HG03342 (cell line): ENCODE results near the gene KCND3.
"Not testable (repeated sequence)": the region's sequence is repeated elsewhere in the genome, so short reads cannot be mapped to it uniquely, and the experiment has no call there.

Source experiments
- ATAC-seq: cut with Tn5 transposase; IDR thresholded peaks from one replicate; pipeline ENCODE4 v1.9.1; 2021; ENCODE audit warnings: mild to moderate bottlenecking, moderate library complexity; ENCODE audit not compliant: unreplicated experiment

Gene KCND3

DNA sequence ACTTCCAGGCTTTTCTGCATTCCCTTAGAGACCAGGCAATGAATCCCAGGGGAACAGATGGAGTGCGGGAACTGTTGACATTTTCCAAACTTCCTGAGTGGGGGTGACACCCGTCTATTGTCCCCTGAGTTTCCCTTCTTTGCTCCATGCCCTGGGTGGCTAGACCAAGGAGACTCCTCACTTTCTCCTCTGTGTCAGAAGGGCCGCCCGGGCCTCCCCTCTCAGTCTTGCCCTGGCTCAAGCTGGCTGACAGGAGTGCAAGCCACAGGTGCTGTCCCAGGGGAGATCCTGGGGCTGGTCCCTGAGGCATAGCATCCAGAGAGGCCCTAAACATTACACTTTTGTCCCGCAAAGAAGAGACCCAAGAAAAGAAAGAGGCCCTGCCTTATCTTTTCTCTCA, 170.9 kb downstream of the KCND3 start:
- ATAC-seq = no peak

DNA sequence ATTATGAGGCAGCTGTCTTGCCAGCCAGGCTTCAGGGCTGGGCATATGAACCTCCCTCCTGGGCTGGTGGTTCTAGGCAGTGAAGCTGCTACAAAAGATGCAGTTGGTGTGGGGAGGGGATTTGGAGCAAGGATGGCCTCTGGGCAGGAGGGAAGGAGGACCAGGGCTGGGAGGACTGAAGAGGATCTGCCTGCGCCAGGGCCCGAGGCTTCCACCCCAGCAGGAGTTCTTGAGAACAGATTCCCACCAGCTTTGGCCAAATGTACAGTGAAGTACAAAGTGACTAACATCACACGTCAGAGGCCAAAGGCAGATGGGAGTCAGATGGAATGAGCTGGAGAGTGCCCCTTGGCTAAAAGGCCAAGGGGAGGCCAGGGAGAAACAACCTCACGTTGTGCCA, 171.4 kb downstream of the KCND3 start:
- ATAC-seq = no peak

GRCh38 chr1:111814642-111815041, 174.8 kb downstream of the KCND3 start:
- ATAC-seq = no peak

DNA sequence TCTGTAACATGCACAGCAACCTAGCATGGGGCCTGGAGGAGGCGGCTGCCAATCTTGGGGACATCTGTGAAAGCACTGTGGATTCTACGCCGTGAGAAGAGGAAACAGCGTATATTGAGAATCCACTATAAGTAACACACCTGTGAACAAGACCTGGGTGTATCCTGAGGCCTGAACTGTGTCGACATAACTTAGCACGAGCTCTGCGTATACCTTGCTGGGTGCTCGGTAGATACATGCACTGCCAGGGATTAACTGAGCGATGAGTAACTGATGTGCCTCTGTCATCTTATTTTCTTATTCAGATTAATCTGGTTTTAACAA, 175.2 kb downstream of the KCND3 start:
- ATAC-seq = no peak

GRCh38 chr1:111813440-111814304, 175.8 kb downstream of the KCND3 start:
- ATAC-seq = no peak

GRCh38 chr1:111812306-111812705, 177.2 kb downstream of the KCND3 start:
- ATAC-seq = no peak

DNA sequence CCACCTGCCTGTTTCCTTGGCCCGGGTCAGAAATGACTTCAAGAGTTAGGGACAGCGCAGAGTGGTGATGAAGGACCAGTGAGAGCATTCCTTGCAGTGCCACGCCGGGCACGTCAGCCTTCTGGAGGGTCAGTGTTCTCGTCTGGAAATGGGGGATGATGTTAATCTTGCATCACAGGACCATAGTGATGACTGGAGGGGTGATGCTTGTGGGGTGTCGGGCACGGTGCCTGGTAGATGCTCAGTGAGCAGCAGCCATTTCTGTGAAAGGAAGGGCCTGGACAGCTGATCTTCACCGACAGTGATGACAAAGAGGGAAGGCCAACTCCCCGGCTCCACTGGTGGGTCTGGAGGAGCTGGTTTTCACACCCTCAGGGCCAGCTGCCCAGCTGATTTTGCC, 177.6 kb downstream of the KCND3 start:
- no peak for ATAC-seq

- ATAC-seq = no peak
Observed at GRCh38 chr1:111805251-111805650, 184.2 kb downstream of the KCND3 start.

GRCh38 chr1:111804776-111805175, 184.7 kb downstream of the KCND3 start:
- ATAC-seq = no peak

GRCh38 chr1:111803951-111804350, 185.5 kb downstream of the KCND3 start:
- ATAC-seq = no peak

DNA sequence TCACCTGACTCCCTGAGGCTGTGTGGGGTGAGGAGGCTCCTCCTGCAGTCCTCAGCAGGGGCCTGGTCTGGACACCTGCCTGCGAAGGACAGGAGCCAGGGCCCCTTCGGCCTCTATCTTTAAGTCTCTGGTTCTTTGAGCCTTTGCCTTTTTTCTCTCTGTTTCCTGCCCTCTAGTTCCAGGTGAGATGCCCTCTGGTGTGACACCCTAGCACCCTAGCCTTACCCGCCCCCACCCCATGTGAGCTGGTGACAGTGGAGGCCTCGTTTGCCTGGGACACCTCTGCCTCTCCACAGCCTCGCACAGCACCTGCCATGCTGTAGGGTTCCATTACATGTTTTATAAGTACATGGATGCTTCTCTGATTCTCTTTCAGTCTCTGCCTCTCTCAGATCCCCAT, 186.5 kb downstream of the KCND3 start:
- ATAC-seq = no peak

DNA sequence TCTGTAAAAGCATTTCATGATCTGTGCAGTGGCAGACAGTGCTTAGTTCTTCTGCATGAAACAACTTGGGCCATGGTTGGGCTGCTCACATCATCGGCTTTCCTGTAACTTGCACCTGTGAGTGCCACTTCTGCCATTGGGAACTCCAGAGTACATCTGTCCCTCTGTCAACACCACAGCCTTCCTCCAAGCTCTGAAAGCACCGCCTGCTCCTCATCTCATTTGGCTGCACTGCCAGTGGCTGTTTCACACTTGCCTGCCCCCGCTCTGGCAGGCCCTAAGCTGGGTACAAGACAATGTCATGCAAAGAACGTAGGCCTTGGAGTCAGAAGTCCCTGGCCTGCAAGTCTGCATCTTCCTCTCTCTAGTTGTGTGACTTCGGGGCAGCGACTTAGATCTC, 187.4 kb downstream of the KCND3 start:
- no peak for ATAC-seq

GRCh38 chr1:111801071-111801850, 188.2 kb downstream of the KCND3 start:
- no peak for ATAC-seq

DNA sequence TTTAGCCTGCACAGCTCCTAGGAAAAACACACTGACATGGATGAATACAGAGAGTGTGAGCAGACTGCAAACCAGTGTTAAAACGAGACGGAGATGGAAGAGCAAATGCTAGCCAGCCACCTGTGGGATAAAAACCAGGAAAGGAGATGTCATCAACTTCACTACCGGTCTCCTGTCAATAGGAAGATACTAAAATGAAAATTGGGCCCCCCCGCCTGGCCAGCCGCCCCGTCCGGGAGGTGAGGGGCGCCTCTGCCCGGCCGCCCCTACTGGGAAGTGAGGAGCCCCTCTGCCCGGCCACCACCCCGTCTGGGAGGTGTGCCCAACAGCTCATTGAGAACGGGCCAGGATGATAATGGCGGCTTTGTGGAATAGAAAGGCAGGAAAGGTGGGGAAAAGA, 189.7 kb downstream of the KCND3 start:
- ATAC-seq = not testable (repeated sequence)

- no peak for ATAC-seq
Observed at GRCh38 chr1:111798580-111798979, 190.9 kb downstream of the KCND3 start.

DNA sequence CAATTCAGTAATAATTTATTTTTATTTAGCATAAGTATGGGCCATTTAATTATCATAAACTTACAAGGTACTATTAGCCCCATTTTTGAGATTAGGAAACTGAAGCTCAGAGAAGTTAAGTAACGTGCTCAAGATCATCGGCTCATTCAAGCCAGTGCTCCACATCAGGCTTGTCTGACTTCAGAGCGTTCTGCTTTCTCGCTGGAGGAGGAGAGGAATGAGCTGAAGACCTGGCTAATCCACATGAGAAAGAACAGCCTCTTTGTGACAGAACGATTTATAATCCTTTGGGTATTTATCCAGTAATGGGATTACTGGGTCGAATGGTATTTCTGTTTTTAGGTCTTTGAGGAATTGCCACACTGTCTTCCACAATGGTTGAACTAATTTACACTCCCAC, 194.1 kb downstream of the KCND3 start:
- ATAC-seq = no peak

DNA sequence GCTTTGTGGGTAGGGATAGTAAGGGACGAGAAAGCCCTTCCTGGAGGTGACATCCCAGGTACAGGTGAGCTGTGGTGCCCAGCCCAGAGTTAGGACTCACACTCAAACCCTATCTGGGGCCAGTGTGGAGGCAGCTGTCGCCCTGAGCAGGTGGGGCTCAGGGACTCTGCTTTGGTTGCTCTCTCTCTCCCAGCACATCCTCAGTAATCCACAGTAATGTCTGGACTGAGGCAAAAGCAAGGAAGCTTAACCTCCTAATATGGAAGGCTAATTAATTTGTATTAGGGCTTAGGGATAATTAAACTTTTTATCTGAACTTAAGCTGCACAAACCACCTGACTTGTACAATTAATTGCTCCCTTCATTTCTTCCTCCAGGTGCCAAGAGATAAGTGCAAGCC, 195.5 kb downstream of the KCND3 start:
- no peak for ATAC-seq

- ATAC-seq = no peak
Observed at GRCh38 chr1:111792249-111792648, 197.2 kb downstream of the KCND3 start.

- ATAC-seq = no peak
Observed at GRCh38 chr1:111791776-111792175, 197.7 kb downstream of the KCND3 start.

- no peak for ATAC-seq
Observed at GRCh38 chr1:111789666-111790316, 199.7 kb downstream of the KCND3 start.

GRCh38 chr1:111789142-111789541, 200.3 kb downstream of the KCND3 start:
- ATAC-seq = no peak

DNA sequence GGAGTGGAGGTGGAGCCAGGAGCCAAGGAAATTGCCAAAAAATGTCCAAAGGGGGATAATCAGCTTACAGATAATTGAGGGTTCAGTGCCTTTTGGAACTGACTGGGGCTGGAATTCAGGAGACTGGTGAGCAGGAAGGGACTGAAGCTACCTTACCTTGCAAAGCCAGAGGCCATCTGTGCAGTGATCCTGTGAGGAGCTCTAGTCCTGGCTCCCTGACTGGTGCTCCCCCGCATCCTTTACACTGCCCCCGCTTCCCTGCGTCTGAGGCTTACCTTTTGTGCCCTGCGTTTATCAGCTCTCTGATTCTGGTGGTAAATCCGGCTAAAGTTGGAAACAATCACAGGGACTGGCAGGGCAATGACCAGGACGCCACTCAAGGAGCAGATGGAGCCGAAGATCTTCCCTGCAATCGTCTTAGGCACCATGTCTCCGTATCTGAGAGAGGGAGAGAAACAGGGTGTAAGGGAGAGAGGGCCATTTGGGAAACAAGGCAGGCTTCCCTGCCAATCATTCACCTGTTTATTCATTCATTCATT, 202.7 kb downstream of the KCND3 start:
- ATAC-seq = no peak
